H54 (cell line): ENCODE measurements around the gene HPRT1.

ENCODE experiments used
- DNase-seq: peaks from one replicate; pipeline ENCODE4 v3.0.0; 2011; ENCODE audit warnings: low spot score, mixed read lengths; ENCODE audit not compliant: insufficient read length
- FAIRE-seq: peaks from 3 replicates; lab custom pipeline; 2011; peaks lifted over from hg19 to GRCh38; lab: Jason Lieb, UNC
- POLR2A ChIP-seq: IDR thresholded peaks from 2 replicates; pipeline ENCODE4 v1.6.1; 2011; ENCODE audit warnings: low read depth, mild to moderate bottlenecking, low read length

The HPRT1 gene, protein sequence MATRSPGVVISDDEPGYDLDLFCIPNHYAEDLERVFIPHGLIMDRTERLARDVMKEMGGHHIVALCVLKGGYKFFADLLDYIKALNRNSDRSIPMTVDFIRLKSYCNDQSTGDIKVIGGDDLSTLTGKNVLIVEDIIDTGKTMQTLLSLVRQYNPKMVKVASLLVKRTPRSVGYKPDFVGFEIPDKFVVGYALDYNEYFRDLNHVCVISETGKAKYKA

GRCh38 chrX:134460005-134460861, at the start of gene HPRT1:
Gene HPRT1, plus strand, starts transcription at chrX:134460165. Its CDS starts 147 bp downstream, at chrX:134460312.
- FAIRE-seq = no peak
- TF ChIP-seq POLR2A = peak; percentile 50; the same call in 1 of the 2 replicates

GRCh38 chrX:134416087-134416486, 43.9 kb upstream of the HPRT1 start:
- FAIRE-seq (no peak), DNase-seq (no peak)
- TF ChIP-seq POLR2A = no peak

More at GRCh38 chrX:134460005-134460861, at the start of gene HPRT1:
- DNase-seq = peak; percentile 68

DNA sequence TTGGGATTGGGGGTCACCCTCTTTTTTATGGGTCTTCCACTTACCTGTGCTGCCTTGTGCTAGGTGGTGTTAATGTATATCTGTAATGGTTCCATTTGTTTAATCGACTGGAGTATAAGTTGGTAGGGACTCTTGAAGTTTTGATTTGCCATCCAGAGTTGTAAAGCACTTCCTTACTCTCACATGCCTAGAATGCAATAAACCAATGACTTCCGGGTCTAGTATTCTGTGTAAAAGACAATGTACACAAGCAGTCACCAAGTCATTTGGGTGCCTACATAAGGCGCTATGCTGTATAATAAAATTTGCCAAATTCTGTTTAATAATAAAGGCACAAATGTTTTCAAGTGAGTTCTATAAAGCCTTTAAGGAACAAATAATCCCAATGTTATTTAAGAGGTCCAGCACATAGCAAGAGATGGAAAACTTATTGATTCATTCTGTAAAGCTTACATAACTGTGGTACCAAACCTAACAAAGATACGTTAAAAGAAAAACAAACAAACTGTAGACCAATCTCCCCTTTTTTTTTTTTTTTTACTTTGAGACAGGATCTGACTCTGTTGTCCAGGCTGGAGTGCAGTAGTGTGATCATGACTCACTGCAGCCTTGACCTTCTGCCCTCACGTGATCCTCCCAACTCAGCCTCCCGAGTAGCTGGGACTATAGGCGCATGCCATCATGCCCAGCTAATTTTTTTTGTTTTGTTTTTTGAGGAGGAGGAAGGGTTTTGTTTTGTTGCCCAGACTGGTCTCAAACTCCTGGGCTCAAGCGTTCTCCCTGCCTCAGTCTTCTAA, 41.5 kb upstream of the HPRT1 start:
- FAIRE-seq (no peak), DNase-seq (no peak)
- TF ChIP-seq POLR2A = no peak

- DNase-seq = no peak
- TF ChIP-seq POLR2A = no peak
- no peak for FAIRE-seq
Observed at GRCh38 chrX:134419784-134420183, 40.2 kb upstream of the HPRT1 start.

GRCh38 chrX:134423606-134424005, 36.4 kb upstream of the HPRT1 start:
- DNase-seq (no peak), FAIRE-seq (no peak)
- TF ChIP-seq POLR2A = no peak

GRCh38 chrX:134426281-134426680, 33.7 kb upstream of the HPRT1 start:
- TF ChIP-seq POLR2A = no peak
- DNase-seq (no peak), FAIRE-seq (no peak)

DNA sequence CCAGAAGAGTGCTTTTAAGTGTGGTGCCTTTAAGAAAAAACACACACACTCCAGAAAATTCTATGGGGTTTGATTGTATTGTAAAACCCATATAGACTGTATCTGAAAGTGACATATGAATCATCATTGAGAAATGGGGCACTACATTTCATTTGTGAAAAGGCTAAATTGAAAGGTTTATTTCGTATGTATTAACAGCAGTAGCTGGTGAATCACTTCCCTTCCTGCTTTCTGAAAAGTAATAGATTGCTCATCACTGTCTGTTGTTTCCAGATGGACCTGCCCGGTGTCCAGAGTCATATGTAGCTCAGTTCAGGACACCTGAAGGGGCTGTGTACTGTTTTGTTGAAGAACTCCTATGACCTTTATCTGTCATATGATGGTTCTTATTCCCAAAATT, 28.1 kb upstream of the HPRT1 start:
- FAIRE-seq (peak; percentile 66), DNase-seq (peak; percentile 9)
- no peak for TF ChIP-seq POLR2A

- DNase-seq (no peak), FAIRE-seq (no peak)
- no peak for TF ChIP-seq POLR2A
Observed at GRCh38 chrX:134435894-134436293, 24.1 kb upstream of the HPRT1 start.

DNA sequence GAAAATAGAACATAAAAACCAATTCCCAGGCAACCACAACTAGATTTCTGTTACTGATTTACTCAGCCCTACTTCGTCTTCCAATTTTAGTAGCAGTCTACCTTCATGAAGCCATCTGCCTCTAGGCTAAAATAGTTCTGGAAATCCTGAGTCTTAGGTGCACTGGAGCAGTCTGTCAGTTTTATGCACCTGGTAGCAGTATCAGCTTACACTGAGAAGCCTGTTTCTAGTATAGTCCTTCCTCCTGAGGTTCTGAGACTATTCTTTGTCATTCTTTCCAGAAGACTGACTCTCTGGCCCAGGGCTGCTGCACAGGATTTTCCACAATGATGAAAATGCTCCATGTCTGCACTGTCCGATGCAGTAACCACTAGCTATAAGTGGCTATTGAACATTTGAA, 16.9 kb upstream of the HPRT1 start:
- no peak for TF ChIP-seq POLR2A
- no peak for FAIRE-seq
- no peak for DNase-seq

- no peak for DNase-seq
- no peak for TF ChIP-seq POLR2A
- FAIRE-seq = no peak
Observed at GRCh38 chrX:134443461-134443860, 16.5 kb upstream of the HPRT1 start.

- TF ChIP-seq POLR2A = no peak
- no peak for DNase-seq
- FAIRE-seq = no peak
Observed at GRCh38 chrX:134444681-134445080, 15.3 kb upstream of the HPRT1 start.

GRCh38 chrX:134452596-134452995, 7.4 kb upstream of the HPRT1 start:
- FAIRE-seq (no peak), DNase-seq (no peak)
- no peak for TF ChIP-seq POLR2A

- TF ChIP-seq POLR2A = no peak
- no peak for DNase-seq
- no peak for FAIRE-seq
Observed at GRCh38 chrX:134453631-134454030, 6.3 kb upstream of the HPRT1 start.

GRCh38 chrX:134454506-134454905, 5.5 kb upstream of the HPRT1 start:
- TF ChIP-seq POLR2A = no peak
- FAIRE-seq = no peak
- DNase-seq = no peak
